HG02943 (cell line): Measurements from ENCODE around the gene UIMC1.
"Not testable (repeated sequence)": the region's sequence is repeated elsewhere in the genome, so short reads cannot be mapped to it uniquely, and the experiment has no call there.

ENCODE experiments used
- ATAC-seq: cut with Tn5 transposase; IDR thresholded peaks from one replicate; pipeline ENCODE4 v1.9.1; 2021; ENCODE audit warnings: mild to moderate bottlenecking, low read depth, moderate library complexity; ENCODE audit not compliant: unreplicated experiment

Gene UIMC1

DNA sequence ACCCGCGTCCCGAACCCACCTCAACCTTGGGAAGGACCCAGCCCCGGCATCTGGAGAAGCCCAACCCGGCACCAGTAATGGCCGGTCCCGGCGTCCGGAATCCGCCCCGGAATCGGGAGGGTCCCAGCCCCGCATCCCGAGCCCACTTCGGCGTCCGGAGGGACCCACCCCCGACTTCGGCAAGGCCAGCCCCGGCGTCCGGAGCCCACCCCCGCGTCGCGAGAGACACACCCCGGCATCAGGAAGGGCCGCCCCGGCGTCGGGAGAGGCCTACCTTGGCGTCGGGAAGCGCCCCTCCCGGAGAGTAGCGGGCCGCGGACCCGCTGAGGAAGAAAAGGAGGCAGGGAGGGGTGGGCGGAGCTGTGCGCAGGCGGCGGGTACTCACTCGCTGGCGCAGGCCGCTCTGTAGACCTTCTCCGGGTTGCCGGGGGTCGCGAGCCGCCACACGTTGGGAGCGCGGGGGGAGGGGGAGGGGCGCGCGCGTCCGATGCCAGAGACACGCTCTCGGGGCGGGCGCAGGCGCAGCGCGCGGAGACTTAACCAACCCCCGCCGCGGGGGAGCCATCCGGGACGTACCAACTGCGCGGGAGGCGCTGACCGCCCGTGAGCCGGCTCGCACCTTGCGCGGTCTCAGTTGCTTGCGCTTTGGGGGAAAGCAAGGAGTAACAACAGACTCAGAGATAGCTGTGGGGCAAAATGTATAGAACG, at the start of gene UIMC1:
Gene UIMC1, minus strand, starts transcription at position 515 of the 708 bp plus-strand sequence. CDS start 24,164 bp downstream, outside the sequence.
- ATAC-seq: peak; percentile 78

DNA sequence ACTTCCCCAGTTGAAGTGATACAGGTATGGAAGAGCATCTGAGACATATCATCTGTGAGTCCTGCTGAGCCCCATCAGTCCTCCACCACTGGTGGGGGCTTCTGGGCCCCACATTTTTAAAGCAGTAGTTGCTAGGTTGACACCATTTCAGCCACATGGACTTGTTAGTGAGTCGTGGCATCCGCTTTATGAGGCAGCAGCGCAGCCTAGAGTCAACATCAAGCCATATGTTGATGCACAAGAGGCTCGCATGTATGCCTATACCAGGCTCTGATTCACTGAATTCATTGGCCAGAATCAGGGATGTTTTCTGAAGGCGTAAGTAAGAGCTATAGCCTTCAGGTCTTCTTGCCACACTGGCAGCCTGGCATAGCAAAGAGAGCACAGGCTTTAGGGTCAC, 42.7 kb upstream of the UIMC1 start:
- ATAC-seq: no peak

DNA sequence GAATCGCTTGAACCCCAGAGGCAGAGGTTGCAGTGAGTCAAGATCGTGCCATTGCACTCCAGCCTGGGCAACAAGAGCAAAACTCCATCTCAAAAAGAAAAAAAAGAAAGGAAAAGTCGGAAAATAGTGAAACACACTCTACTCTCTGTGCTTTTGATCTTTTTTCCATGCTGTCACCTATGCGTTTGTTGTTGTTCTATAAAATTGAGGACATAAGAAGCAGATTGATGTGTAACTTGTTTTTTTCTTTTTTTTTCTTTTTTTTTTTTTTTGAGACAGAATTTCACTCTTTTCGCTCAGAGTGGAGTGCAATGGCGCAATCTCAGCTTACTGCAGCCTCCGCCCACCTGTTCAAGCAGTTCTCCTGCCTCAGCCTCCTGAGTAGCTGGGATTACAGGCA, 42.0 kb upstream of the UIMC1 start:
- ATAC-seq: not testable (repeated sequence)

DNA sequence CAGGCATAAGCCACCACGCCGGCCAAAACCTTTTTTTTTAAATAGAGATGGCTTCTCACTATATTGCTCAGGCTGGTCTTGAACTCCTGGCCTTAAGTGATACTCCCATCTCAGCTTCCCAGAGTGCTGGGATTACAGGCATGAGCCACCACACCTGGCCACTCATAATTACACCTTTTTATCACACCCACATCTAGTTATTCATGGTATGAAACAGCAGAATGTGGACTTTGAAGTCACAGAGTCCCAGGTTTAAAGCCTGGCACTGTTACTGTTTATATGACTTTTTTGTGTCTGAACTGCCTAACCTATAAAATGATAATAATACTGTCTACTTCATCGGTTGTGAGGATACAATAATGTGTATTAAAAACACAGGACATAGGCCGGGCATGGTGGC, 39.1 kb upstream of the UIMC1 start:
- ATAC-seq: no peak

DNA sequence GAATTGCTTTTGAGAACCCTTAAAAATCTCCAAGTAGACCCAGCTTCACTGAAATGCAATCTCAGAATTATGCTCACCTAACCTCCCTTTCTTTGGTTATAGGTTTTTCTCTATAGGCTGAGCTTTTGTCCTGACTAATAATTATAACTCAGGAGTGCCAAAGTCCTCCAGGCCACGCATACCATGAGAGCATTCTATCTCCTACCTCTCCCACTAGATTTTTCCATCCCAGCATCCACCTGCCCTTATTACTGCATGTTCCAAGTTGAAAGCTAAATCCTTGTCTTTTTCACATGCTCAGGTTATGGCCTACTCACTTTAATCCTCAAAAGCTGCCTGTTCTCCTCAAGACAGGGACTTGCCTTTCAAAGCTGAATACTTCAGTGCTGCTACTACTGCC, 38.1 kb upstream of the UIMC1 start:
- ATAC-seq: no peak

DNA sequence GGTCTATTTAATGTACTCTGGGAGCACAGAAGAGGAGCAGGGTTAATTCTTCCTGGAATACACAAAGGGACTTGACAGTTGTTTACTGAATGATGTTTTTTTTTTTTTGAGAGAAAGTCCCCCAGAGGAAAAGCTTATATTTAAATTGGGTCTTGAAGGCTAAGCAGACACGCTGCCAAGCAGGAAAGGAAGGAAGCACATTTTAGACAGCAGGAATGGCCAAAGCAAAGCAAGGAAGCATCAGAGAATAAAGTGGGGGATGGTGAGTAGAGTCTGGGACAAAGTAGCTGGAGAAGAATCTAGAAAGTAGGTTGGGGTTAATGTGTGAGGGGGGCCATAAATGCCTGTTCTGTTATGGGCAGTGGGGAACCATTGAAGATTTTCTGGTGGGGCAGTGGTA, 37.4 kb upstream of the UIMC1 start:
- no peak for ATAC-seq

DNA sequence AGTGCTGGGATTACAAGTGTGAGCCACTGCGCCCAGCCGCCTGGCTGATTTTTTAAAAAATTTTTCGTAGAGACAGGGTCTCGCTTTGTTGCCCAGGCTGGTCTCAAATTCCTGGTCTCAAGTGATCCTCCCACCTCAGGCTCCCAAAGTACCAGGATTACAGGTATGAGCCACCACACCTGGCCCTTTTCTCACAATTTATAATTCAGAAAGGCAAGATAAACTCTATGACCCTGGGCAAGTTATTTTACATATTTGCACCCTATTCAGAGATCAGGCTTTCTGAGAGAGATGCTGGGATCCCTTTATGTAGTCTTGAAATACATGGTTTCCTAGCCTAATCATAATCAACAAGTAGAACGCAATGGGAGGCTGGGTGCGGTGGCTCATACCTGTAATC, 36.5 kb upstream of the UIMC1 start:
- no peak for ATAC-seq

DNA sequence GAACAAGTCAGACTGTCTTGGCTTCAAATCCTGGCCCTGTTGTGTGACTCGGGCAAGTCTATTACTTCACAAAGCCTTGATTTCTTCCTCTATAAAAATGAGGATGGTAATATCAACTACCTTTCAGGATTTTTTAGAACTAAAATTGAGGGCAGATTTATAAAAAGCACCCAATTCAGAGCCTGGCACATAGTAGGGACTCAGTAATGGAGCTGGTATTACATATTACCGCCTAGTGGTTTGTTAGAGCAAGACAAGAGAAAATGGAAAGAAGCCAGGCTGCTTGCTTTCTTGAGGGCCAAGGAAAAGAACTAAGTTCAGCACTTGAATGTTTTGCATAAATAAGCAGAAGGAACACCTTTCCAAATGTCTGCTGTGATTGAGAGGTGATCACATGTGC, 35.4 kb upstream of the UIMC1 start:
- ATAC-seq: no peak

DNA sequence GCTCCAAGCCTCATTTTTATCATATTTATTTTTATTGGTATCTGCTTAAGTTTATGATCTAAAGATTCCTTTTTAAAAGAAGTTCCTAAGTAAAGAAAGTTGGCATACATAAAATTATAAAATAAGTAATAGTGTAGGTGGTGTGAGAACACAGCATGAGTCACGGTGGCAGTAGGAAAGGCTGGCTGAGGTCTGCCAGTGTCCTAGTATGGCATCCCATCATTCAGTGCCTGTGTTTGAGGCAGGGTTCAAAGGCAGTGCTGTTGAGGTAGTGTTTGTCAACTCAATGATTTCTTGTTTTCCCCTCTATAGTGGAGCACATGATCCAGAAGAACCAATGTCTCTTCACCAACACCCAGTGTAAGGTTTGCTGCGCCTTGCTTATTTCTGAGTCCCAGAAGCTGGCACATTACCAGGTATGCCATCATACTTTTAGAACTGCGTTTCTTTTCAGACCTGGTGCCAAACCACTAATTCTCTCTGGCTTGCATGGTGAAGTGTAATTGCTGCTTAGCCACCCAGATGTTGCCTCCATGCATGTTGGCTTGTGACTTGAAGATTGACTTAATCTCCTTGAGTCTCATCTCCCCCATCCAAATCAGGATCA, 34.3 kb upstream of the UIMC1 start:
- no peak for ATAC-seq

DNA sequence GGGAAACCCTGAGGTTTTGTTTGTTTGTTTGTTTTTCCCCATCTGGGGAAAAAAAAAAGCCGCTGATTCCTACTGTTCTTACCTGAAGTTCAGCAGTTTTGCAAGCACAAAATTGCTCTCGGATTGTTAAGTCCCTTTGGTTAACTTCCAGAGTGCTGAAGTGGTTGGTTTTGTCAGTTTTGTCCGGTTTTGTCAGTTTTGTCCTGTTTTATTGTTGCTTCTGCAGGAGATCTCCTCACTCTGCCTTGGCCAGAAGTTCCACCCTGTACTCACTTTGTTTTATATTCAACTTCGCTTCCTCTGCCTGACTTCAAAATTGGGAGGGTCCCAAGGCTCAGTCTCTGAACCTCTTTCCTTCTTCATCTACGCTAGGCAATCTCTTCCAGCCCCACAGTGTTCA, 30.3 kb upstream of the UIMC1 start:
- no peak for ATAC-seq

DNA sequence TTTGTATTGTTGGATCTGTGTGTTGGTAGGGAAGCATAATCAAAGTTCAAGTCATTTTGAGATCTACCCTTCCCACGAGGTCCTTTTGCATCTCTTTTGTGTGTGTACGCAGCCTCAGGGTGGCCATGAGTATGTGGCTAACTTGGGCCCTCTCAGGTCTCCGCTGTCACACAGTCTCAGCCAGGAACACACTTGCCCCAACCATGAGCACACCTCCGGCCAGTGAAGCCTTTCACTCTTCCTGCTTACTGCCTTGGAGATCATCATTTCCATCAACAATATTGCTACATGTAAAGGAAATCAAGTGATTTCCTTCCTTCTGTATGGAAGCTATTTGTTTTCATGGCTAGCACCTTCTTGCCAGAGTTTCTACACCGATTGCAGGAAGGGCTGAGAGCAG, 29.9 kb upstream of the UIMC1 start:
- ATAC-seq: no peak

DNA sequence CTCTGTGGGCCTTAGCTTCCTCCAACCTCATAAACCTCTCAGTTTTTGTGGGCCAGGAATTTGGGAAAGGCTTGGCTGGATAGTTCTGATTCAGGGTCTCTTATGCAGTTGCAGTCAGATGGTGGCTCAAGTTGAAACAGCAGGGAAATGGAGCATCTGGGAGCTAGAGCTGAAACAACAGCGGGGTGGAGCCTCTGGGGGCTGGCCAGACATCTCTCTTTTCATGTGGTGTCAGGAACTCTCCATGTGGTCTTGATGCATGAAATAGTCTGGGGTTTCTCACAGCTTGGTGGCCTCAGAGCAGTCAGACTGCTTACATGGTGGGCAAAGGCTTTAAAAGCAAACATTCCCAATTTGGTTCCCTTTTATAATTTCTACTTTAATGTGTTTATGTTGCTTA, 29.4 kb upstream of the UIMC1 start:
- ATAC-seq: no peak

DNA sequence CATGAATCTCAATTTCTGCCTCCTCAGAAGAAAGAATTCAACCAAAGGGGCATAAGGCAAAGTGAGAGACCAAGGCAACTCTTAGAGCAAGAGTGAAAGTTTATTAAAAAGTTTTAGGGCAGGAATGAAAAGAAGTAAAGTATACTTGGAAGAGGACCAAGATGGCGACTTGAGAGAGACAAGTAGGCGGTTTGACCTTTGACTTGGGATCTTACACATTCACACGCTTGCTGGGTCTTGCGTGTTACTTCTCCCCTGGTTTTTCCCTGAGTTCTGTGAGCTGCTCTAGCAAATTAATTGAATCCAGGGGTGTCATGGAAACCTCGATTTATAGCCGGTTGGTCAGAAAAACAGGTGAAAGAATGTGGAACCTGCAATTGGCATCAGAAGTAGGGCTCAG, 22.9 kb upstream of the UIMC1 start:
- no peak for ATAC-seq

DNA sequence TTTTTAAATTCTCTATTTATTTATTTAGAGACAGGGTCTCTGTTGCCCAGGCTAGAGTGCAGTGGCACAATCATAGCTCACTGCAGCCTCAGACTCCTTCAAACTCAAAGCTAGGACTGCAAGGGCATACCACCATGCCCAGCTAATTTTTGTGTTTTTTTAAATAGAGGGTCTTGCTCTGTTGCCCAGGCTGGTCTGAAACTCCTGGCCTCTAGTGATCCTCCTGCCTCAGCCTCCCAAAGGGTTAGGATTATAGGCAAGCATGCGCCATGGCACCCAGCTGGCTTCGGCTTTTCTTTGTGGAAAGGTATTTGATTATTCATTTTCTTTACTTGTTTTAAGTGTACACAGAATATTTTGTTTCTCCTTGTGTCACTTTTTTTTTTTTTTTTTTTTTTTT, 21.1 kb upstream of the UIMC1 start:
- no peak for ATAC-seq

DNA sequence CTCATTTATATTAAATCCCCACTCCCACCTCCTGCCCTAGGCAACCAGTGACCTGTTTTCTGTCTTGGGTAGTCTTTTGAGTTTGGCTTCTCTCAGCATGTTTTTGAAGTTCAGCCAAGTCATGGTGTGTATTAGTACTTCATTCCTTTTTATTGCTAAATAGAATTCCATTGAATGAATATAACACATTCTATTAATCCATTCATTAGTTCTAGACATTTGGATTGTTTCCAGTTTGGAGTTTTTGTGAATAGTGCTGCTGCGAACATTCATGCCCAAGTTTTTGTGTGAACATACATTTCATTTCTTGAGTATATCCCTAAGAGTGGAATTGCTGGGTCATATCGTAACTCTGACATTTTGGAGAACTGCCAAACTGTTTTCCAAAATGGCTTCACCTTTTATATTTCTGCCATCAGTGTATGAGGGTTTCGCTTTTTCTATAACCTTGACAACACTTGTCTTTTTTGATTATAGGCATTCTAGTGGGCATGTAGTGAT, 18.6 kb upstream of the UIMC1 start:
- no peak for ATAC-seq

DNA sequence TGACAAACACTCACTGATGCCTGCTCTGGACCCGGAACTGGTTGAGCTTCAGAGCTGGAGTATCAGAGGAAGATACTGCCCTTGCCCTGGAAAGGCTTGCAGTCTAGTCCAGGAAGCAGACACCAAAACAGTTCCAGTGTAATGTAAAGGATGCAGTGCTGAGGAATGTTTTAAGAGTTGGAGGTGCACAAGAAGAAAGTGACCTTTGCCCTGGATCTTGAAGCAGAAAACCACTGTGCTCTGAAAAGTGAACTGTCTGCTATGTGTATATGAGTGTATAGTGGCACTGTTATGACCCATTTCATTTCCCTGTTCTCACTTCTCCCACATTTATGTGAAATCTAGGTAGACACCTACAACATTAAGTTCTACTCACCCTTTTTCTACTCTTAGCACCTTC, 18.0 kb upstream of the UIMC1 start:
- ATAC-seq: no peak

DNA sequence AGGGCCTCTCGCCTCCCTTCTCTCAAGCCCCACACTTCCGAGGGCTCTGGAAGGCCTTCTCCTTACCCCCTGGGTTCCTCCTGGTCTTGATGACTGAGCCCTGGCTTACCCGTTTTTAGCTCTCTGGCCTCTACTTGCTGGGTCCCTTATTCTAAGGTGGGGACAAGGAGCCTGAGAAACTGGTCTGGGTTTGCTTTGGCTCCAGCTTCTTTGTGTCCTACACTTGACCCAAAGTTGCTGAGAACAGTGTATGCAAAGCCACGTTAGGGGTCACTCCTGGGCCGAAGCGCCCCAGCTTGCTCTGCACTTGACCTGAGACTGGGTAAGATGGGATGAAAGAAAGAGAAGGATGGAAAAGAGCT, 16.7 kb upstream of the UIMC1 start:
- ATAC-seq: no peak

DNA sequence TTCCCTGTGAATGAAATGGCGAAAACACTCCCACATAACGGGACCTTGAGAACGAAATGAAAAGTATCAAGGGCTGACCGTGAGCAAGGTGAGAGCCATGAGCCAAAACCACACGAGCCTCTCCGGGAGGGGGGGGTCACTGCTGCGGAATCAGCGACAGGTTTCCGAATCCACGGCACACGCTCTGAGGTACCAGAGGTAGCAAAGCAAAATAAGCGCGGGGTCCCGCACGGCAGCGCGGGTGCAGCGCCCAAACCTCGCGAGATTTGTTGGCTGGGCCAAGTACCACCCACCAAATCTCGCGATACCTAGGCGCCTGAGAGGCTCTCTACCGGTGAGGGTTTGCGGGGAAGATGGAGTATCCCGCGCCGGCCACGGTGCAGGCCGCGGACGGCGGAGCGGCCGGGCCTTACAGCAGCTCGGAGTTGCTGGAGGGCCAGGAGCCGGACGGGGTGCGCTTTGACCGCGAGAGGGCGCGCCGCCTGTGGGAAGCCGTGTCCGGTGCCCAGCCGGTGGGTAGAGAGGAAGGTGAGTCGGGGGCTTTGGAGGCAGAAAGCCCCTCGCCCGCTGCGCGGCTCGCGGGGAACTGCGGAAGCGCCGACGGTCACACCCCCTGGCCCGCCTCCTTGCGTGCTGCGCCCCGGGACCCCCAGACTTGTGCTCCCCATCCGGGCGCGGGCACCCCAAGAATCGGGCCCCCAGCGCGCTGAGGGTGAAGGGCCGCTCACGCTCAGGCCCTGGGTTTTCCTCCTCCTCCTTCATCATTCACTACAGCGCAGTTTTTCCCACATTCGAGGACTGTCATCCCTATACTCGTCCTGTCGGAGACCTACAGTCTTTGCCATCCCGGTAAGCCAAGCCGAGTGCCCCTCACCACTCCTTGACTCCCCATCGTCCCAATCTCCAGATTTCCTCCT, 16.1 kb upstream of the UIMC1 start, which contains the start of gene ZNF346:
Gene ZNF346, plus strand, starts transcription at position 311 of the 917 bp plus-strand sequence. Its CDS starts 43 bp downstream, at position 354.
- ATAC-seq: no peak

DNA sequence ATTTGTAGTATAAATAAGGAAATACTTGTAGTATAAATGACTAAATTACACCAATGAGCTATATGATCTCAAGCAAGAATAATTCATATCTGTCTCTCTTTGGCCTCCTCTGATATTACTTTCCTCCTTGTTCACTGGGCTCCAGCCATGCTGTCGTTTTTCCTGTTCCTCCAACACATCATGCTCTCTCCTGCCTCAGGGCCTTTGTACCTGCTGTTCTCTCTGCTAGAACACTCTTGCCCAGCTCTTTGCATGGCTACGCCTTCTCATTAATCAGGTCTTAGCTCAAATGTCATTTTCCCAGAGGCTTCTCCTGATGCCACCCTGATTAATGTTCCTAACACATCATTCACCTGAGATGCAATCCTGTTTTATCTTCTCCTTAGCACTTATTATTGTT, 13.5 kb upstream of the UIMC1 start:
- no peak for ATAC-seq

DNA sequence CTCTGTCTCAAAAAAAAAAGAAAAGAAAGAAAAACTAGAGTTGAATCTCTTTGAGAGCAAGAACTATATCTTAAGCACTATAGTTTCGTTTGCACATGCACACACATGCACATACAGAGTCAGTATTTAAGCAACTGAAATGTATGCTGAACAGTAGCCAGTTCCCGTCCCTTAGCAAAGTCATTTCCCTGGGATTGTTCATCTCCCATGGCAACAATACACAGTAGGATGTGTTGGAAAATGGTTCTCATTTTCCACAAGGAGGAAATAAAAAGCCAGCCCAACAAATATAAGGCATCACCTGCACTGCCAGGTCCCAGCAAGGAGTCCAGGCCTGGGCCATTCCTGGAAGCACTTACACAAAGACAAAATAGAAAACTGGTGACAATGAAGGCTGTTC, 11.8 kb upstream of the UIMC1 start:
- no peak for ATAC-seq

DNA sequence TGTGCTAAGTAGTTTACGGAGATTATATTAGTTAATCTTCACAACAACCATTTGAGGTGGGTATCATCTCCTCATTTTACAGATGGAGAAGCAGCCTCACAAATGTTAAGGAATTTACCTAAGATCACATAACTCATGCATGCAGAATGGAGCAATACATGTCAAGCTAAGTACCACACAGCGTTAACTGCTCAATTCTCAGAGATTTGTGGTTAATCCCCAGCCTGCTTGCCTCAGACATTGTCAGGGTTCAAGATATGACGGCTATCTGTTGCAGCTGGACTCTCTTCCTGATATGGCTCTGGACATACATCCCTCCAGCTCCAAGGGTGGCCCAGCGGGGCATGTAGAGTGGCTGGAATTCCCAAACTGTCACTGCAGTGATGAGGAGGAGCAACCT, 8.6 kb upstream of the UIMC1 start:
- no peak for ATAC-seq
